Stimulated activated CD8-positive, alpha-beta memory T cell treated with anti-CD3 and anti-CD28 coated beads, Interleukin-7, amount 100 ng/mL, for 48 hours (primary cell): ENCODE data around the gene TBCC.
A peak's percentile ranks its signal among the peaks of the same experiment; 100 is the strongest.

Source experiments
- DNase-seq, 2 donors: peaks; one replicate each; pipeline ENCODE4 v3.0.0-alpha.2; 2020; ENCODE audit warnings: low read depth in 1 of 2; ENCODE audit errors: extremely low read depth in 1 of 2

TBCC gene

GRCh38 chr6:42771741-42772100 lies 25.8 kb upstream of the TBCC start:
- DNase-seq = no peak

GRCh38 chr6:42769836-42770235 lies 23.9 kb upstream of the TBCC start:
- DNase-seq = no peak

DNA sequence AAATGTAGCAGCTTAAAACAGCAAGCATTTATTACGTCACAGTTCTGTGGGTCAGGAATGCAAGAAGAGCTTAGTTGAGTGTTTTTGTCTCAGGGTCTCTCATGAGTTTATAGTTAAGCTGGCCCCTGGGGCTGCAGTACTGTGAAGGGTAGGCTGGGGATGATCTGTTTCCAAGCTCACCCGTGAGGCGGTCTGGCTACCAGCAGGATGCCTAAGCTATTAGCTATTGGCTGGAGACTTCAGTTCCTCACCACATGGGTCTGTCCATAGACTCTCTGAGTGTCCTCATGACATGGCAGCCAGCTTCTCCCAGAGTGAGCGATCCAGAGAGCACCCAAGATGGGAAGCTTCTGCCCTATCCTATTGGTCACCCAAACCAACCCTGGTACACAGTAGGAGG lies 23.1 kb upstream of the TBCC start:
- no peak for DNase-seq

GRCh38 chr6:42766163-42766670 lies 20.3 kb upstream of the TBCC start:
- no peak for DNase-seq

DNA sequence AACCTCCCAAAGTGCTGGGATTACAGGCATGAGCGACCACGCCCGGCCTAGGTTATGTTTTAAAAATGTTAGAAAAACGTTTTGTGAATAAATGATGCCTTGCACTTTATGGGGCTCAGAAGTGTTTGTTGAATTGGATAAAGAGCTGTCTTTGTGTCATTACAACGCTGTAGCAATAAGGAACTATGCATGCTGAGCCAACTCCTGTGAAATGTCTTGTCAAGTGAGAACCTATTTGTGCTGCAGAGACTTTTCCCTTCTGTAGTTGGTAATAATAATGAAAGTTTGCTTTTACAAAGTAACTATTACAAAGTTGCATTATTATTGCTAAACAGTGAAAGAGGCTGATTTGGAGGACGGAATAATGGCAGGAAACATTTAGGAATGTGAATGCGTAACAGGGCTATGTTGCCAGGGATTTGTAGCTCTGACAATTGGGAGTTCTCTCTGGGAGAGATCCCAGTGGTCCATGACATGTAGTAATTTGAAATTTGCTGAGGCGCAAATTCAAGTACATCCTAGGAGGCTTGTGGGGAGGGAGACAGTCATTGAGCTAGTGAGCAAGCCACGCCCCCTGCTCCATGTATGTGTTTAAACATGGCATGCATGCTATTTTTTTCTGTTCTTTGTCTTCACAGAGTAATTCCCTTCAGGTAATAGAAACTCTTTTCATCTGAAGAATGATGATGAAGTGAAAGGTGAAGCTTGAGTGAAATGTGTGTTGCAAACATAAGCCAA lies 19.2 kb upstream of the TBCC start:
- no peak for DNase-seq

DNA sequence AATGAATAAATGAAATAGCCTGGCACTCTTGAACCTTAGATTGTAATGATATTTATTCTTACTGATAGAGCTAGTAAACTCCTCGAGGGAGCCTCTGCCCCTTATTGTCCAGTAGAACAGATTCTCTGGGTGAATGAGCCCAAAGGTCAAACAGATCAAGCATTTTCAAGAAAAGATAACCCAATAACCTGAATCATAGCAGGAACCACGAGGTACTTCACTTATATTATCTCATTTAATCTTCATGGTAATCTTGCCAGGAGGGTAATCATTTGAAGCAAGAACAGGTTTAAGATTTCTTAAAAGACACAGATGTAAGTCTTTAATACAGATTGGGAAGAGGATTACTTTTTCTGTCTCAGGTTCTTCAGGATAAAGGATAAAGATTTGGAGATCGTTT lies 17.0 kb upstream of the TBCC start:
- DNase-seq = no peak

GRCh38 chr6:42762426-42762859 lies 16.5 kb upstream of the TBCC start:
- DNase-seq = no peak

GRCh38 chr6:42761287-42762067 lies 15.6 kb upstream of the TBCC start:
- DNase-seq = no peak

DNA sequence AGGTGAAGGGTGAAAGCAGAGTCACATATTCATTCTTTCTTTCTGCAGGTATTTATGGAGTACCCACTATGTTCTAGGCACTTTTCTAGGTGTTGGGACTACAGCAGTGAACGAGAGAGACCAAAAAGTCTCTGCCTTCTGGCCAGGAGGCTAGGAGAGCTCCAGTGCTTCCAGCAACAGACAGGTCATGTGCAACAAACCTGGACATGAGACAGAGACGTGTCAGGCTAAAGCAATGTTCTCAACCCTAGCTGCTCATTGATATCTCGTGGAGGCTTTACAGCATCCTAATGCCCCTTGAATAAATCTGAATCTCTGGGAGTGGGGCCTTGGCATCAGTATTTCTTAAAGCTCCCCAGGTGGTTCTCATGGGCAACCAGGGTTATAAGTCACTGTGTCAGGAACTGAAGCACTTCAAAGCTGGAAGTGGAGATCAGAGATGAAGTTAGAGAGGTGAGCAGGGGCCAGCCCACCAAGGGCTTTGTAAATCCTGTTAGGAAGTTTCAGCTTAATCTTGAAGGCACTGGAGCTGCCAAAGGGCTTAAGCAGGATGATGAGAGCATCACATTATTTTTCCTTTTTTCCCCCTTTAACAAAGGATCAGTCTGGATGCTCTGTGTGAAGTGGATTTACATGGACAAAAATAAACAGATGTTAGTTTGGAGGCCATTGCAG lies 13.0 kb upstream of the TBCC start:
- DNase-seq = no peak

DNA sequence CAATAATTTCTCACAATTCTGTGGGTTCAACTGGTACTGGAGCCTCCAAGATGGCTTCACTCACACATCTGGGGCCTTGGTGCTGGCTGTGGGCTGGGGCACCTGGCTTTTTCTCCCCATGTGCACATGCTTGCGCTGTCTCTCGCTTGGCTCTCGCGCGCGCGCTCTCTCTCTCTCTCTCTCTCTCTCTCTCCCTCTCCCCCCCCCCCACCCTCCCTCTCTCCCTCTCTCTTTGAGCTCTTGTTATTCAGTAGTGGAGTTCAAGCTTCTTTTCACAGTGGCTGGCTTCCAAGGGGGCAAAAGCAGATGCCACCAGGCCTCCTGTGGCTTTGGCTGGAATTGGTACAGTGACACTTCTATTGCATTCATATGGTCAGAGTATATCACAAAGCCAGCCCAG lies 10.8 kb upstream of the TBCC start:
- DNase-seq = no peak

- DNase-seq = no peak
Measured at GRCh38 chr6:42754759-42755158, 8.9 kb upstream of the TBCC start.

DNA sequence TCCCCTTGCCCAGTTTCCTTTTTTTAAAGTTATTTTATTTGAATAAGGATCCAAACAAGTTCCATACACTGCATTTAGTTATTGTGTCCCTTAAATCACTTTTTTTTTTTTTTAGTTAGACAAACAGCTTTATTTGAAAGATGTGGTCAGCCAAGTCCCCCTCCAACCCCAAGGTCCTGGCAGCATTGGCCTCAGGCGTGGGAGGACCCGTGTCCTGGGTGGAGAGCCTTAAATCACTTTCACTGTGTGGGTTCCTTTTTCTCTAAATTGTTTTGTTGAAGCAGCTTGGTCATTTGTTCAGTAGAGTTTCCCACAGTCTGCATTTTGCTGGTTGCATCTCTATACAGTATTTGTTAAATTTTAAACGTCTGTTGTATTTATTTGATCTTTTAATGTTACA lies 5.2 kb upstream of the TBCC start:
- no peak for DNase-seq

GRCh38 chr6:42748203-42748898 lies 2.4 kb upstream of the TBCC start:
- no peak for DNase-seq

- DNase-seq = peak; percentile 75 to 76
Measured at GRCh38 chr6:42746463-42747391, 824 bp upstream of the TBCC start.

GRCh38 chr6:42745083-42745639 lies 742 bp downstream of the TBCC start:
- peak; percentile 11 to 31 for DNase-seq

DNA sequence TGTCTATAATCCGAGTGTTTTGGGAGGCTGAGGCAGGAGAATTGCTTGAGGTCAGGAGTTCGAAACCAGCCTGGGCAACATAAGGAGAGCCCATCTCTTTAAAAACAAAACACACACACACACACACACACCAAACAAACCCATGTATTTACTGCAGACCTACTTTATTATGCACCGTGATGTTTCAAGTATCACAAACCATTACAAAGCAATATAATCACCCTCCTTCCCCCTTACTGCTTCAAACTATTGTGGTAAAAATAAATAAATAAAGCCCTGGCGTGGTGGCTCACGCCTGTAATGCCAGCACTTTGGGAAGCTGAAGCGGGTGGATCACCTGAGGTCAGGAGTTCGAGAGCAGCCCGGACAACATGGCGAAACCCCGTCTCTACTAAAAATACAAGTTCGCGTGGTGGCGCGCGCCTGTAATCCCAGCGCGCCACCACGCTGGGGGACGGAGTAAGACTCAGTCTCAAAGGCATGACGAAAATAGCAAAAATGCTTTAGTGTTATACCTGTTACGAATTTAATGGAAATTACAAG lies 1.5 kb downstream of the TBCC start:
- no peak for DNase-seq

DNA sequence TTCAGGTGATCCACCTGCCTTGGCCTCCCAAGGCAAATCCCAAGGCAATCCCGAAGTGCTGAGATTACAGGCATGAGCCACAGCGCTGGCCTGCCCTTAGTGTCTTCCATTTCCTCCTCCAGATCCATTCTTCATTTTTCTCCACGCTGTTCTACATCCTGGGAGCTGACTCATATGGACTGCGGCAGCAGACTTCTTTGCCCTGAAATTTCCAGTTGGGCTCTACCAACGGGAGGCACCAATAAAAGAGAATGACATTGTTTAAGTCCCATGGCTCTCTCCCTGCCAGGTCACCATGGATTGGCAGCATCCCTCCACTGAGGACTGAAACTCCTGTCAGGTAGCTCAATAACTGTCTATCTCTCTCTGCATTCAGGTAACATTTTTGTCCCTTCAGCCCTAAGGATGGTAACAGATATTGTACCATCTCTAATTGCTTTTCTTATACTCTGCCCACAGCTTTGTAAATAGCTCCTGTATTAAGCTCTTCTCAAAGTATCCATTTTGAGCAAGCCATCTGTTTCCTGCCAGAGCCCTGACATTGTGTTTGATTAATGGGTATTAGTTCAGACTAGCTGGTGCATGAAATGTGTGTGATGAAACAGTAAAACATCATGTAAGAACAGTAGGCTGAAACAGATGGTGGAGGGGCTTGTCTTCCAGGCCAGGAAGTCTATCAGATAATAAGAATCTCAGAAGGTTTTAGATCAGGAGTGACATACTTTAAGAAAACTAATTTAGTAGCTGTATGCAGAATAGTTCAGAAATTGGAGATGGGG lies 3.6 kb downstream of the TBCC start:
- DNase-seq = no peak

DNA sequence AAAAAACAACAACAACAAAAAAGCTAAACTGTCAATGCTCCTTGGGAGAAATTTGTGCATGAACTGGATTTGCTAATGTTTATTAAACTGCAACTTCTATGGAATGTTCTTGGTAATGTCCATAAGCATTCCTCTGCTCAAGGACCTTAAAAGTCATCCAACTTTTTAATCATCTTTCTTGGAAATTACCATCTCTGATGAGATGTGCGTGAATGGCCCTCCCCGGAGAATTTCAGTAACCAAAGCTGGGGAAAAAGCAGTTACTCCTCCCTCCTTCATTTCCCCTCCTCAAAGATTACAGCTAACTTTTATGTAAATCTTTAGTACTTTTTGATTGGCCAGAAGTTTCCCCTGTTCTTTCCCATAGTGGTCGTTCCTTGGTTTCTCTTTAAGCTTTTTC lies 5.2 kb downstream of the TBCC start:
- no peak for DNase-seq

GRCh38 chr6:42735976-42736375 lies 9.9 kb downstream of the TBCC start:
- DNase-seq = no peak
